ENCODE results near the gene GRIN3B.

DNA sequence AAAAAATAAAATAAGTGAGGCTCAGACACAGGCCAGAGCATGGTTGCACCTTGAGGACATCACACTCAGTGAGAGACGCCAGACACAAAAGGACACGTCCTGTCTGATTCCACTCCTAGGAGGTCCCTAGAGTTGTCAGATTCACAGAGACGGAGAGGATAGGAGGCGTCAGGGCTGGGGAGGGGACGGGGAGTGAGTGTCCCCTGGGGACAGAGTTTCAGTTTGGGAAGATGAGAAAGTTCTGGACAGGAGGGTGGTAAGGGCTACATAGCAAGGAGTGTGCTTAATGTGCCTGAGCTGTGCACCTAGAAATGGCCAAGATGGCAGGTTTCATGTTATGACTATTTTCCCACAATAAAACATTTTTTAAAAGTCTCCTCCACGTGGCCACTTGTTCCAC, 2.2 kb upstream of the GRIN3B start:
- no peak for TF ChIP-seq POLR2AphosphoS5 (IDR thresholded peaks at IDR 0.05; ENCODE audit: low read depth, low read length)
- TF ChIP-seq, protein P1, sequence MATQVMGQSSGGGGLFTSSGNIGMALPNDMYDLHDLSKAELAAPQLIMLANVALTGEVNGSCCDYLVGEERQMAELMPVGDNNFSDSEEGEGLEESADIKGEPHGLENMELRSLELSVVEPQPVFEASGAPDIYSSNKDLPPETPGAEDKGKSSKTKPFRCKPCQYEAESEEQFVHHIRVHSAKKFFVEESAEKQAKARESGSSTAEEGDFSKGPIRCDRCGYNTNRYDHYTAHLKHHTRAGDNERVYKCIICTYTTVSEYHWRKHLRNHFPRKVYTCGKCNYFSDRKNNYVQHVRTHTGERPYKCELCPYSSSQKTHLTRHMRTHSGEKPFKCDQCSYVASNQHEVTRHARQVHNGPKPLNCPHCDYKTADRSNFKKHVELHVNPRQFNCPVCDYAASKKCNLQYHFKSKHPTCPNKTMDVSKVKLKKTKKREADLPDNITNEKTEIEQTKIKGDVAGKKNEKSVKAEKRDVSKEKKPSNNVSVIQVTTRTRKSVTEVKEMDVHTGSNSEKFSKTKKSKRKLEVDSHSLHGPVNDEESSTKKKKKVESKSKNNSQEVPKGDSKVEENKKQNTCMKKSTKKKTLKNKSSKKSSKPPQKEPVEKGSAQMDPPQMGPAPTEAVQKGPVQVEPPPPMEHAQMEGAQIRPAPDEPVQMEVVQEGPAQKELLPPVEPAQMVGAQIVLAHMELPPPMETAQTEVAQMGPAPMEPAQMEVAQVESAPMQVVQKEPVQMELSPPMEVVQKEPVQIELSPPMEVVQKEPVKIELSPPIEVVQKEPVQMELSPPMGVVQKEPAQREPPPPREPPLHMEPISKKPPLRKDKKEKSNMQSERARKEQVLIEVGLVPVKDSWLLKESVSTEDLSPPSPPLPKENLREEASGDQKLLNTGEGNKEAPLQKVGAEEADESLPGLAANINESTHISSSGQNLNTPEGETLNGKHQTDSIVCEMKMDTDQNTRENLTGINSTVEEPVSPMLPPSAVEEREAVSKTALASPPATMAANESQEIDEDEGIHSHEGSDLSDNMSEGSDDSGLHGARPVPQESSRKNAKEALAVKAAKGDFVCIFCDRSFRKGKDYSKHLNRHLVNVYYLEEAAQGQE (IDR thresholded peaks at IDR 0.05; ENCODE audit: insufficient read depth in 1 of 2, low read depth in 2 of 2, low read length in 2 of 2), result no peak
